Keratinocyte (primary cell): Measurements from ENCODE around the gene RCCD1.

ENCODE experiments used
- CTCF ChIP-seq, 3 experiments: IDR thresholded peaks in 1 of 3; conservative IDR thresholded peaks in 1 of 3; optimal IDR thresholded peaks in 1 of 3; 2 replicates in 2 of 3; 3 replicates in 1 of 3; pipeline versions ENCODE3 to v1.5.1; 2011; ENCODE audit warnings: low read length in 3 of 3, mild to moderate bottlenecking in 3 of 3, moderate library complexity in 2 of 3, control low read depth in 1 of 3, inconsistent platforms in 1 of 3; ENCODE audit not compliant: insufficient read depth in 2 of 3; ENCODE audit errors: extremely low read depth in 1 of 3
- EZH2 ChIP-seq: IDR thresholded peaks from one replicate; pipeline ENCODE4 v1.6.1; 2012; ENCODE audit warnings: inconsistent platforms, mild to moderate bottlenecking, low read length, moderate library complexity

- TF ChIP-seq CTCF (optimal IDR thresholded peaks at IDR 0.05 in 1 of 3, IDR thresholded peaks at IDR 0.05 in 1 of 3, conservative IDR thresholded peaks at IDR 0.05 in 1 of 3; ENCODE audit: extremely low read depth in 1 of 3, insufficient read depth in 2 of 3, low read length in 3 of 3) (peak; percentile 90 to 93 (median 92)), EZH2 (no peak)
Observed at GRCh38 chr15:90934256-90934948, 20.3 kb upstream of the RCCD1 start.
